ENCODE measurements around the gene SZT2.

DNA sequence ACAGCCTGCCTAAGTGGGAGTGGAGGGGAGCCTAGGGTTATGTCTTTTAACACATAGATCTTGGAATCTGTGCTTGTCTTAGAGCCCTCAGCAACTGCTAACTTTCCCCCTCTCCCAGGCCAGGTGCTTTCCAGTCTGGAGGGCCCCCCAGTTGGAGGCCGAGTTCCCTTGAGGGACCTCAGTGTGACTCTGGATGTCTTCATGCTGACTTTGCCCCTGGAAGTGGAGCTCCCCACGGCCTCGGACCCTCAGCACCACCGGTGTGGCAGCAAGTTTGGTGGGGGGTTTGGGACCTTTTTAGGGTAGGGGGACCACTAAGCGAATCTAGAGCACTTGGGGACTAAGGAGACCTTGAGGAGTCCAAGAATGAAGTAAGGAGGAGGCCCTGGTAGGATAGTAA lies 41.1 kb downstream of the SZT2 start:
- TF ChIP-seq CTCF (IDR thresholded peaks at IDR 0.05) (no peak), POLR2A (IDR thresholded peaks at IDR 0.05) (no peak), POLR2AphosphoS5 (IDR thresholded peaks at IDR 0.05) (no peak)
